GM06990 (cell line): ENCODE measurements around the gene LRRD1.

ENCODE experiments used
- DNase-seq: peaks from one replicate; pipeline ENCODE4 v3.0.0-alpha.2; 2011; ENCODE audit not compliant: insufficient read length; ENCODE audit errors: extremely low read depth
- H3K27me3 ChIP-seq: replicated peaks from 2 replicates; pipeline ENCODE4 v1.6.0; 2011; ENCODE audit warnings: low read length; ENCODE audit not compliant: control insufficient read depth, insufficient read depth
- H3K36me3 ChIP-seq: 2 replicates; pipeline ENCODE4 v1.5.1; 2011; ENCODE audit warnings: low read length; ENCODE audit not compliant: control insufficient read depth, insufficient read depth
- H3K4me3 ChIP-seq: replicated peaks from 2 replicates; pipeline ENCODE4 v1.5.1; 2011; ENCODE audit warnings: low read depth, mild to moderate bottlenecking, control low read depth, low read length
- CTCF ChIP-seq: IDR thresholded peaks from 2 replicates; pipeline ENCODE4 v1.5.1; 2011; ENCODE audit warnings: low read length, control low read depth, mild to moderate bottlenecking, inconsistent platforms; ENCODE audit not compliant: insufficient read depth, poor library complexity, severe bottlenecking

The LRRD1 gene

GRCh38 chr7:92100534-92100933, 78.4 kb downstream of the LRRD1 start:
- DNase-seq: no peak
- Histone ChIP-seq H3K4me3 (no peak overlapping the region), H3K36me3 (peaks cover 8% of the 10 kb centered on the region), H3K27me3 (no peaks in the 10 kb centered on the region)
- TF ChIP-seq CTCF: no peak

DNA sequence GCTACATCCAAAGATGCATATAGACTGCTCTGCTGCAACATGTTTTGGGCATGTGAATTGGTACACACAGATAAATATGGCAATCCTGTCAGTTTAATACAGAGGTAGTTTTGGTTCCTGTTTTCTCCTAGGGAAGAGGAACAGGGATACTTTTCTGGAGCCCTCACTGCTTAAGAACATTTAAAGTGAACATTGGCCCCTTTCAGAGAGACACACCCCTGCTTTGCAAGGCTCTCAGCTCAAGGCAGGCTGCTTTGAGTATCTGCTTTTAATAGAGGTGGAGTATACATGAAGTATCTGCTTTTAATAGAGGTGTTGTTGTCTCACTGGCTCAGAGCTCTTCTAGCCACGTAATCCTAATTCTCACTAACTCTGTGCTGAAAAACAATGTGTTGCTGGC, 83.6 kb downstream of the LRRD1 start:
- no peak for DNase-seq
- no peak for TF ChIP-seq CTCF
- H3K36me3 ChIP-seq: peaks cover 7% of the 10 kb centered on the region
- no peaks in the 10 kb centered on the region for H3K27me3 ChIP-seq
- no peak overlapping the region for H3K4me3 ChIP-seq
